Measurements from ENCODE around the gene PCDHGB6. TPM values are rescaled to one million over a fixed set of nuclear protein-coding genes. Genes with fewer than 3 reads are reported as not detected.

The PCDHGB6 gene
- total and polyA plus RNA-seq, 9 of the 15 experiments (the other 6 are each of a cell fraction or from before 2014, with no cell fraction given), result 0.01 to 0.11 (median 0.07) TPM; not detected in 1

- no peak for TF ChIP-seq GMEB1 (CRISPR knock-in tag; IDR thresholded peaks at IDR 0.05)
- TF ChIP-seq HDAC8 (tag; IDR thresholded peaks at IDR 0.05), result no peak
- TF ChIP-seq TEAD2 (tag; IDR thresholded peaks at IDR 0.05), result no peak
- no peak for TF ChIP-seq NFYB (IDR thresholded peaks at IDR 0.05; ENCODE audit: extremely low read depth, insufficient read length)
- no peak for TF ChIP-seq FOXP1 (CRISPR knock-in tag; IDR thresholded peaks at IDR 0.05)
- no peak for TF ChIP-seq ZHX1 (conservative IDR thresholded peaks at IDR 0.05; ENCODE audit: low read length)
- TF ChIP-seq ZNF586 (CRISPR knock-in tag; conservative IDR thresholded peaks at IDR 0.05), result no peak
- TF ChIP-seq GATA2 (CRISPR knock-in tag; IDR thresholded peaks at IDR 0.05), result no peak
These were observed 31.8 kb downstream of the PCDHGB6 start (continued) for GRCh38 chr5:141439411-141440141.

All from K562 (cell line).